HG03354 (cell line): ENCODE data around the gene RABGAP1L.

Source experiments
- ATAC-seq: cut with Tn5 transposase; IDR thresholded peaks from one replicate; pipeline ENCODE4 v1.9.1; 2021; ENCODE audit warnings: mild to moderate bottlenecking; ENCODE audit not compliant: unreplicated experiment, poor library complexity, severe bottlenecking

Gene RABGAP1L

DNA sequence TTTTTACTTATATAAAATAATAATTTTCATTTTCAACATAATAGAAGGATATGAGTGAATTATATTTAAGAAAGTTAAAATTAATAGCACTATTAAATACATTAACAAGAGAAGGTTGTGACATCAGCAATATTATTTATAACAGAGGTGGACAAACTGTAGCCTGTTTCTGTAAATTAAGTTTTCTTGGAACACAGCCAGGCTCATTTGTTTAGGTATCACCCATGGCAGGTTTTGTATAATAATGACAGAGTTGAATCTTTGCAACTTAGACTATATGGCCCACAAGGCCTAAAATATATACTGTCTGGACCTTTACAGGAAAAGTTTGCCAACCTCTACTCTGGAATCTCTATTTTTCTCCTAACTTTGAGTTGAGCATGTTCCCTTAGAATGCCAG lies 797.7 kb downstream of the RABGAP1L start:
- ATAC-seq, result no peak

DNA sequence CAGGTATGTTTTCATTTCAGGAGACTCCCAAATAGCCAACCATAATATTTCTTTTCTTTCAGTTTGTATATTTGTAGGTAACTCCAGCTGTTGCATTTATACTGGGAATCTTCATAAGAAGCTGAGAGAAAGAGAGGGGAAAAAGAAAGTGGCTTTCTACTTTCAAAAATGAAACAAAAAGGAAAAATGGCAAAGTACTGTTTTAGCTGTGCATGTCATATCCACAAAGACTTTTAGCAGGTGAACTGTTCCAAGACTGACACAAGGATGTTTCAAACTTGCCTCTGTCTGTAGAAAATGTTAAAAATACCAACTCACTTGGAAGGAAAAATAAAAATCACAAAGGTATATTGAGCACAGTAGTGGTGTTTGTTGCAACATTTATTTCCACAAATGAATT lies 798.5 kb downstream of the RABGAP1L start:
- ATAC-seq, result no peak

DNA sequence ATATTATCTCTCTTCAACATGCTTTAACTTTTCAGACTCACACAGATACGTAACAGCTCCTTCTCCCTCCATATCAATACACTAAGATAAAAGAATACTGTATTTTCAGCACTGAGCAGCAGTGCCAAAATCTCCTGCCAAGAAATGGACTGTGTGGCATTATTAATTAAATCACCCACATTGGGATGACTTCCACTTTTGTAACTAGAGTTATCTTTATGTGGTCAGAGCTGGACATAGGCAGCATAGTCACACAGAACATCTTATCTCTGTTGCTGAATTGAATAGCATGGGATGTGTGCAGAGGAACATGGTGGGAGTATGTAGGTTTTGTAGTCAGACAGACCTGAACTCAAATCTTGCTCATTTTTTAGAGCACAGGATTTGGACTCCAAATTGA lies 799.1 kb downstream of the RABGAP1L start:
- no peak for ATAC-seq

DNA sequence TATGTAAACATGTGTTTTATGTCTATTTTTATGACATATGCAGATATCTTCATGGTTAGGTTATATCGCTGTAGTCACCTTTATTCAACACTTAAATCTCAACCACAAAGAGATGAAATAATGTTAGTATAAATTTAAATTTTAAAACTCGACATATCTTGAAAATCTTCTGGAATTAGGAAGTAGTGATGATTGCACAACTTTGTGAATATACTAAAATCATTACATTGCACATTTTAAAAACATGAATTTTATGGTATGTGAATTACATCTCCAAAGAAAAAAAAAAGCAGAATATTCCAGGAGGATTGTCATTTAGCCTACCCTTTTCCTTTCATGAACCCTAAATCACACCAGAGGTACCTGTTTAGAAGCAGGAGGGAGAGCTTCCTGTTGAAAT lies 801.0 kb downstream of the RABGAP1L start:
- ATAC-seq, result no peak

DNA sequence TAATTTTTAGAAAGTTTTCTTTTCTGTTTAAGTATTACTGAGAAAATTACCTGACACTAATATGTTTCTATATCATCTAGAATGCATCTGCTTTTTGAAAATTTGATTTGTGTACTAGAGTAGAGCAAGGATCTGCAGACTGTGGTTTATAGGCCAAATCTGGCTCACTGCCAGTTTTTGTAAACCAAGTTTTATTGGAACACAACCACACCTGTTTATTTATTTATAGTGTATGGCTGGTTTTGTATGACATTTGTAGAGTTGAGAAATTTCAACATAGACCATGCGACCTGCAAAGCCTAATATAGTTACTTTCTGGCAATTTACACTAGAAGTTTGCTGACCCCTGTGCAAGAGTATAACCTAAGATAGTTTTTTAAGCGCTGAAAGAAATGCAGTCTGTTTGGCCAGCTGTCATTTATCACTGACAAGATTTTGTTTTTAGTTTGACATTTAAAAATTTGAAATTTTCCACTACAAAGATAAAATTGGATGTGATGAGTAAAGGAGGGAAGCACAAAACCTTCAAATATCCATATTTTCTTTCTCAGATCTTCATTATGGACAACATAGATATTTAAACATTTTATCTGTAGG lies 804.3 kb downstream of the RABGAP1L start:
- ATAC-seq, result no peak

DNA sequence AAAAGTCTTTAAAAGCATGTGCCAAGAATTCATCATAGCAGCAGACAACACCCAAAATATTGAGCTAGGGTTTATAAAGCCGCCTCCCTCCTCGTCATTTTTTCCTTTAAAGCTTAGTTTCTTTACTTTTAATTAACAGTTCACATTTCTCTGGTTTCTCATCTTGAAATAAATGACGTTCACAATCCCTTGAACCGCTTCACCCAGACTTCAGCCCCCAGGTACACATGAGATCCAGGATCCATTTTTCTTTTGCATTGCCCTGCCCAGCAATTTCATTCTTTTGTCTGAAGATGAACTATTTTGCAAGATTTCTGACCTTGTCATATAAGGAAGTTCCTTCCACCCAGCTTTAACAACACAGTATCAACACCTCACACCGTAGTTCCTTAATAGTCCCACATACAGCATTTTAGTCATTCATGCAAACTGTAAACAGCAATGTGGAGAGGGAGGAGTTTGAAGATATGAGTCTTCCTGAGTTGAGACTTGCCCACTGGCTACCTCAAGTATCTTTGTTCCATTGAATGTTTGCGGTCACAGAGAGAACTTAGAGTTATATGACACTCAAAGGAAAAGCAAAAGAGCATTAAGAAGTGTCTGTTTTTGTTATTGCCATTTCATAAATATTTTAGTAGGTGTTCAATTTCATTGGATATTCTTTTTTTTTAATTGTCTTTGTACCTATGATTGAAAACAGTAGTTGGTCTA lies 805.1 kb downstream of the RABGAP1L start:
- ATAC-seq, result peak; percentile 42

DNA sequence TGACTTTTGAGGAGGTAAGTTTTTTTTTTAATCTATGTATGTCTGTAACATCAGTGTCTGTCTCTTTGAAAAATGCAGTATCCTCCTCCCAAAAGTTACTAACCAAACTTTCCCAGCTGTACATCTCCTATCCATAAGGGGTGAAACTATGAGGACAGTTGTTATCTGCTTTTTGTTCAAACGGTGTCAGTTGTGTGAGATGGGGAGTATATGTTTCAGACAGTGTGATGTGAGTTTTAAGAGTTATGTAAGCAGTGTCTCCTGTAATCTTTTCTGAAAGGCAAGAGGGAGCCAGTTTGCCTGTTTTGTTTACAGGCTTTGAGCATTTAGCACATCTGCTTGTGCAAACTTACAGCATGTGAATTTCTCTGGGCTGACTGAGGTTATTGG lies 805.6 kb downstream of the RABGAP1L start:
- ATAC-seq, result no peak

DNA sequence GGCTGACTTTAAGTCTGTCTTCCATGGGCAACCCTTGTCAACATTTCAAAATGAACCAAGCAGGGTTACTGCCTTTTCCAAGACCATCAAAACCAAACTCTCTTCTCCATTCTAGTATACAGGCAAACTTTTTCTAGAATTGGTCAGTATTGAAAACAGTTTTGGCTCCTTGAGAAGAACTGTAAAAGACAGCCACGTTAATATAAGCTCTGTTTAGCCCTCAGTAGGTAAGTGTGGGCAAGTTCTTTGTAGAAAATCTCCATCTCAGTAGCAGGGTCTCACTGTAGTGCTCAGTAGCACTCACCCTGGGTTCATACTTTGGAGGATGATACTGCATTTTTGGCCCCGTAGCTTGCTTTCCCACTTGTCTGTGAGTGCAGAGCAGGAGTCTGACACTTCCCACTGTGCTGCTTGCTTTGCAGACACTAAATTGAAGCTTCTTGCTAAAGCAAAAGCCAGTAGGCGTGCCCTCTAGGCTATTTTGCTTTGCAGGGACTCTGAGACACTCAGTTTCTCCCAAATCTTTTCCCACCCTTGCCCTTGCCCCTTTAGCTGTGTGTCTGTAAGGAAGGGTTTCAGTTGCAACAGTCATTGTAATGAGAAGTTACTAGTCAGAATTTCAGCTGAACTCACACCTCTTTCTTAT lies 806.2 kb downstream of the RABGAP1L start:
- ATAC-seq, result no peak

DNA sequence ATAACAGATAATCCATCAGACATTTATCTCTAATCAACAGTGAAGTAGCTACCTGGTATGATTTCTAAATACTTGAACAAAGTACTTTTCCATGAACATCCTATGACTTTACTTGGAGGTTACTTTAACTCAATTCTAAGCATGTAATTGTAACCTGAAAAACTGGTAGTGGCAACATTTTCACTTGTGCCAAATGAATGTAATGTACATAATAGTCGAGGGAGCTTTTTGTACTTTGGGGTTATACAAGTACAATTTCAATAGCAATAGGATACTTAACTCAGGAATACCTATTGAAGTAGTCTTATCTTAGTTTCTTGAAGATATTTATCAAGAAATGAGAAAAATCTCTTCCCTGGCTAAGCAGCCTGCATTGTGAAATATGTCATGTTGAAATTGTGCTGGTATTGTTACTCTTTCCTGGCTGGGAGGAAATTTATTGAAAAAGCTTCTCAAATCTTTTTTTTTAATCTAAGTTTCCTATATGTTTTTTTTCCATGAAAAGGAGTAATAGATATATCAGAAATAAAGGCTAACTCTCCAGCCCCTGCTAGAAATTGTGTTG lies 806.8 kb downstream of the RABGAP1L start:
- ATAC-seq, result no peak

DNA sequence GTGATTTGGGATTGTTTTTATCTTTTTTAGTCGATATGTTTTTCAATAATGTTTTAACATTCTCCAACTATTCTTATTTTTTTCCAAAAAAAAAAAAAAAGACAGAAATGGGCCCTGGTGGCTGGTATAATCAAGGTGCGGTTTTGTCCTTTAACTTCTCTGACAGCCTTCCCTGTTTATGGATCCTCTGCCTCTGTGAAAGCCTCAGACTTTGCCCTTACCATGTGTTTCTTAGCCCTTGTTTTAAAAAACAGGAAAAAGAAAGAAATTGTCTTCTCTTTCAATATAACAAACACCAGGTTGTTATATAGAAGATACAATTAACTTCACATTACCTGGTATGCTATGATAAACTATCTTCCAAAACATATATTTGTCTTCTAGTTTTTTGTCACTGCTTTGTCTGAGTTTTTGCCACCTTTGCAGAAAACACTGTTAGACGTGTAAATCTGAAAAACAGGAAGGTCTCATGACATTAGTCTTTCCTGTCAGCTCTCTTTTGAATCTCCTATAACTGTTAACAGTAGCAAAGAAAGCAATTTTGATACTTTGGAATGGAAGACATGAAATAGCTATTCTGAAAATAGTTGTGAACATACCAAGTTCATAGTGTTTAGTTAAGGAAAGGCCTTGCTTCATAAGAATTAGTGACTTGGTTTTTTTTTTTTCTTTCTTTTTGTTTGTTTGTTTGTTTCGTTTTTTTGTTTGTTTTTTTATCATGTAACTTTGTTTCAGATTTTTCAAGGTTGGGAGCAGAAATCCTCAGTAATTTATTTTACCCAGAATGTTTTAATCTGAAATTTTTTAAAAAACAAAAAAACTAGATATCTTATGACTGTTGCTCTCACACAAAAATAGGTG lies 808.8 kb downstream of the RABGAP1L start:
- no peak for ATAC-seq

DNA sequence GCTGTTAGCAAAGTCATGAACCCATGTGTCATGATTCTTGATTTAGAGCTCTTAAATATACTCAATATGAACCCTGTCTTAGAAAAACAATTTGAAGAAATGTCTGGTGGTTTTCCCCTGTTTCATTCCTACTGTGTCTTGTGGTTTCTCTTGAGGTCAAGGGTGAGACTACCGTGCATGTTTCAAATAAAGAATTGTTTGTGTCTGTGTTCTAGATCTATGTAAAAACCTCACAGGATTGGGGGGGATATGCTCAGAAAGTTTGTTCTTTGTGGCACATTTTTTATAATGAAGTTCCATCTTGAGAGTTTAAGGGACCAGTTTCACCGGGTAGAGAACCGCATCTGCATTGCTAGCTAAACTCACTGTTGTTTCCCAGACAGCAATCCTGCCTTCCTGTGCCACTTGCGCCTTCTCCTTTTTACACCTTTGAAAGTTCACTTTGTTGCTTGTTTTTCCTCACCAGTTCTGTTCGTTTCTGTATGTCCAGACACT lies 809.5 kb downstream of the RABGAP1L start:
- ATAC-seq, result peak; percentile 64

DNA sequence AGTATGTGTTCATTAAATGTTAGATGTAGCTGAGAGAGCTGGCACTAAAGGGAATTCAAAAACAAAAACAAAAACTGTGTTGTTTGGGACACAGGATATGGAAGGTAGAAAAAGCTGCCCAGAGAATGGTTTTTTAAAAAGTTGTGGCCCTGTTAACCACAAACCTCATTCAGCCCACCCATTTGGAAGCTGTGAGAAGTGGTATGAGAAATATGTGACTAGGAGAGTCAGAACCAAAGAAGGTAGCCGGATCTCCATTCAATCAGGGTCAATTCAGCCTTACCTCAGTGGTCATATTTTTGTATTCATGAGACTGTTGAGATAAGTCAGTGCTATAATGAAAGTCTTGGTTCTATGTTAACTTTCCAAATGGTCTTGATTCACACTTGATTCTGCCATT lies 810.7 kb downstream of the RABGAP1L start:
- ATAC-seq, result peak; percentile 49

DNA sequence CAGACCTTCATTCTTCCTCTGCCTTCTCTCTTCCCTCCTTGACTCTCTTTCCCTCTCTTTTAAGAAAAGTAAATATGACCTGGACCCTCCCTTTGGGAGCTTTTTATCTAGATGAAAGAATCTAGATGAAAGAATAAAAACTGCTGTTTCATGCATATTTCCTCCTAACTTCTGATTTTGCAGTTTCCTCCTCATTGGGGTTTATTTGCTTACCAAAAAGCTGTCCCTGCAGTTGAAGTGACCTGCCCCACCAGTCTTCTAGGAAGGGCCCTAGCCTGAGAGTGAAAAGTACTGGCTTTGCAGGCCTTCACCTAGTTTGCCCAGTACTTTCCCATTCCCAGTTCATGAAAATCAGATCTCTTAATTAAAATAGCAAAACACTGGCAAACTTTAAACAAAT lies 812.1 kb downstream of the RABGAP1L start:
- no peak for ATAC-seq

DNA sequence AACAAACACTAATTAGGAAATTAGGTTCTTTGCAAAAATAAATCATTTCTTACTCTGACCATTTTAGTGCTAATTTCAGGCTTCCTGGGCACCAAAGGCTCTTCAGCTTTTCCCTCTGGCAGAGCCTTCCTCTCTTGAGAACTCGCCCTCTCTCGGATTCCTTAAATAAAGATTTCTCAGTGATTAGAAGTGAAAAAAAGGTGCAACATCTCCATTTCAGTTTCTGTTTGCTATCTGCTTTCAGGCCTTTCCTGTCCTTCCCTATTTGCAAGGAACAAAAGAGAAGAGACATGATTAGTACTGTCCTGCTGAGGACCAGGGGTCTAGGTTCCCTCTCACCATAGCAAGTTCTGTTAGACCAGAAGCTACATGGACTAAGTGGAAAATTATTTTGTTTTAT lies 812.6 kb downstream of the RABGAP1L start:
- ATAC-seq, result no peak

DNA sequence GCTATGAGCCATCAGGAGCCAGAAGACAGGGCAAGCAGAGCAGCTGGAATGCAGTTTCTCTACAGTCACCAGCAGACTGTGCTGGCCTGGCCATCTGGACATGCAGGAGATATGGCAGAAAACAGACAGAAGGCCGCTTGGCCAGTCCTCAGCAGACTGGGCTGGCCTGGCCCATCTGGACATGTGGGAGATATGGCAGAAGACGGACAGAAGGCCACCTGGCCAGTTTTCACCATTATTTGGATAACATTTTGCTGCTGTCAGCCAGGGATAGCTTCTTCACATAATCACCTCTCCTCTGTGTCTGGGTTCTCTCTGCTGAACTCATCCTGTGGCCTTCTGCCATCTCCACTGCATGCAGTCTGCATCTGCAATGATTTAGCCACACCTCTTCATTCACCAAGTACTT lies 815.4 kb downstream of the RABGAP1L start:
- ATAC-seq, result no peak

DNA sequence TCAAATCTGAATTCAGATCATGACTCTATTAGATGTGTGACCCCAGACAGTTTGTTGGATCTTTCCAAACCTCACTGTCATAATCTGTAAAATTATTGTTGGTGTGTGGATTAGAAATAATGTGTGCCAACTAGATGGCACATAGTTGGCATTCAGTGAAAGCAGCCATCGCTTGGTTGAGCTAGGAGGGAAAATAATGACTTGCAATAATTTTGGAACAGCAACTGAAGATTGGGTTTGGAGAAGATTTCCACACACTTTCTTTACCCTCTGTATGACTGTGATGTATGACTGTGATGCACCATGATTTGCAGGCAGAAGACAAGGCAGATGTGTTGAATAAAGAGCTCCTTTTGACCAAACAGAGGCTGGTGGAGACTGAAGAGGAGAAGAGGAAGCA lies 816.4 kb downstream of the RABGAP1L start:
- ATAC-seq, result no peak

DNA sequence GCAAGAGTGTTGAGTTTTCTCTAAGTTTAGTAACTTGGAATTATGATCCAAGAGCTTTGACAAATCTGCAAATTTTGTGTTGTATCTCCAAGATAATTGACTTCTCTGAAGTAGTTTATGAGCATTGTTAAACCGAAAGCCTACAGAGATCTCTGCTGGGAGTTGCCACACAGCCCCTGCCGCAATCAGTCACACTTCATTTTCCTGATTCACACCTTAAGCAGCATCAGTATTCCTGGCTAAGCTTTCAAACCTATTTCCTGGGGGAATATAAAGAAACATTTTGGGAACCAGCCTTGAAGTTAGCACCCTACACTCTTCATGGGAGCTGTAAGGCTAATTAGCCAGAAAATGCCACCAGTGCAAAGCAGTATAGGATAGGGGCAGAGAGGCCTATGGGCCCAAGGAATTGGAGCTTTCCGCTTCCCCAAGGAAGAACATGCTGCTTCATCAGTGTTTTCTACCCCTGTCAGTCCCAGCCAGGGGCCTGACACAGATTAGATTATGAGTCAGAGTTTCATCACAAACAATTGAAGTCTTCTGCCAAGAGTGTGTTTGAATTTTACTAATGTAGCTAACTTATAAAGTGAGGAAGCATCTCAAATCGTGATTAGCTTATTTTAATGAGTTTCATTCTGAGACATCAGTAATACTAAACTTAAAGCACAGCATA lies 817.3 kb downstream of the RABGAP1L start:
- ATAC-seq, result no peak

DNA sequence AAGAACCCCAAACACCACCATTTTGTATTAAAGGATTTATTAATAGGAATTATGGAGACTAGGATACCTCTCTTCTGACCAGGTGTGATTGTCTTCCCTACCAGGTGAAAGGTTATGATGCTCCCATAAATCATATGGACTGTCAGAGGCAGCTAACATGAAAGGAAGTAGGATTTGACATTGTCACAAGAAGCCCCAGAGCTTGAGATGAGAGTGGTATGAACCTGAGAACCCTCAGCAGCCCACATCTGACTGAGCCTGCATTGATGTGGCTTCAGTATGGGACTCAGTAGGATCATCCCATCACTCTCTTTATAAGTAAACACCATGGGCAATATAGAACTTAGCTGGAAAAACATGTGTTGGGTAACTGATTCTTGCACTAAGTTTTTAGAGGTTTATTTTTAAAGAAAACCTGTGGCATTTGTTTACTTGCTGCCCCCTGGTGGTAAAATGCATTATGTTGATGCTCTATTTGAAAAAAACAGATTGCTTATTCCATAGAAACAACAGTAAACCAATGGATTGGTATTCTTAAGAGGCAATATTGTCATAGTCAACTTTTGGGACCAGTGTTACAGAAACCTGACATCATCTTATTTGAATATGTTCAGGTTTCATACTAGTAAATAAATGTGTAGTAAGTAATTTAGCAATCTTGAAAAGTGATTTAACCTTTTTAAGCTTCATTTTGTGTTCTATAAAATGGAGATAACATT lies 823.8 kb downstream of the RABGAP1L start:
- ATAC-seq, result no peak

DNA sequence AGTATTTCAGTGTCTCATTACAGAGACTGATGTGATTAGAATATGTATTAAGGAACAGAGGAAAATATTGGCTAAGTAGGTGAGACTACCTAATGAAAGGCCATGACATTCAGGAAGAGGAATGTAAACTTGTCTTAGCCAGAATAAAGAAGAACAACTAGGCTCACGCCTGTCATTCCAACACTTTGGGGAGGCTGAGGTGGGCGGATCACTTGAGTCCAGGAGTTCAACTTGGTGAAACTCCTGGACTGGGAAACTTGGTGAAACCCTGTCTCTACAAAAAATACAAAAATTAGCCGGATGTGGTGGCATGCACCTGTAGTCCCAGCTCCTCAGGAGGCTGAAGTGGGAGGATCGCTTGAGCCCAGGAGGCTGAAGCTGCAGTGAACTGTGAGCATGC lies 825.6 kb downstream of the RABGAP1L start:
- ATAC-seq, result no peak
